IMR-90 (cell line): ENCODE measurements around the gene CYB5R3. TPM values are rescaled to one million over a fixed set of nuclear protein-coding genes. Genes with fewer than 3 reads are reported as not detected.

Experiments
- ATAC-seq: fragments of 200-7000 bp; cut with Tn5 transposase; 2 replicates; pipeline ENCODE4 v1.9.1; 2020; ENCODE audit warnings: low read depth, mild to moderate bottlenecking, moderate library complexity
- BruUV-seq: library from RNA; stranded (reverse); fragments of 400-500 nt; replicated peaks from 2 replicates; lab custom pipeline; 2021; lab: Mats Ljungman, UMichigan
- CTCF ChIA-PET: fragments of 300-600 bp; formaldehyde crosslinking; extraction: SDS; loops from one replicate; lab custom pipeline; 2021; ENCODE audit warnings: antibody characterized with exemption; lab: Yijun Ruan, JAX
- POLR2A ChIA-PET: fragments of 300-600 bp; sonication (Branson Sonifier 250); formaldehyde crosslinking; loops from one replicate; lab custom pipeline; 2022; ENCODE audit warnings: antibody characterized with exemption; ENCODE audit not compliant: unreplicated experiment; lab: Charles Lee
- DNase-seq: peaks from one replicate; pipeline ENCODE4 v3.0.0; 2013
- H2AFZ ChIP-seq: replicated peaks from 2 replicates; pipeline ENCODE3; 2013; ENCODE audit warnings: low read length, mild to moderate bottlenecking; ENCODE audit not compliant: poor library complexity
- H2AK5ac ChIP-seq: 2 replicates; pipeline ENCODE4 v1.6.1; 2013; ENCODE audit warnings: low read depth, low read length, inconsistent platforms
- H2AK9ac ChIP-seq: replicated peaks from 2 replicates; pipeline ENCODE3; 2013; ENCODE audit warnings: mild to moderate bottlenecking, low read depth, low read length, moderate library complexity; ENCODE audit not compliant: poor library complexity
- H2BK120ac ChIP-seq: 2 replicates; pipeline ENCODE4 v1.6.1; 2013; ENCODE audit warnings: low read depth, low read length, inconsistent platforms
- H2BK15ac ChIP-seq: 3 replicates; pipeline ENCODE4 v1.6.1; 2013; ENCODE audit warnings: low read depth, low read length, inconsistent platforms
- H2BK20ac ChIP-seq: 2 replicates; pipeline ENCODE4 v1.6.1; 2013; ENCODE audit warnings: low read depth, mild to moderate bottlenecking, inconsistent platforms, low read length, moderate library complexity
- H2BK5ac ChIP-seq: 2 replicates; pipeline ENCODE4 v1.6.1; 2013; ENCODE audit warnings: mild to moderate bottlenecking, low read depth, low read length, inconsistent platforms; ENCODE audit not compliant: poor library complexity, severe bottlenecking
- H3K14ac ChIP-seq: replicated peaks from 2 replicates; pipeline ENCODE4 v1.6.1; 2013; ENCODE audit warnings: low read depth, low read length, inconsistent platforms
- H3K18ac ChIP-seq: 2 replicates; pipeline ENCODE4 v1.6.1; 2013; ENCODE audit warnings: low read depth, low read length, control low read depth
- H3K23ac ChIP-seq: 2 replicates; pipeline ENCODE4 v1.6.1; 2013; ENCODE audit warnings: low read depth, low read length, inconsistent platforms
- H3K27ac ChIP-seq: 2 replicates; pipeline ENCODE4 v1.5.1; 2013; ENCODE audit warnings: mild to moderate bottlenecking, control low read depth, low read length; ENCODE audit not compliant: insufficient read depth
- H3K27me3 ChIP-seq: 2 replicates; pipeline ENCODE4 v1.6.1; 2013; ENCODE audit warnings: low read length; ENCODE audit not compliant: control insufficient read depth, insufficient read depth
- H3K36me3 ChIP-seq: 2 replicates; pipeline ENCODE4 v1.6.1; 2013; ENCODE audit warnings: low read length, mixed read lengths; ENCODE audit not compliant: control insufficient read depth, insufficient read depth
- H3K4ac ChIP-seq: 2 replicates; pipeline ENCODE4 v1.6.1; 2013; ENCODE audit warnings: low read depth, low read length, inconsistent platforms
- H3K4me1 ChIP-seq: 2 replicates; pipeline ENCODE4 v1.6.1; 2013; ENCODE audit warnings: low read length, mixed read lengths; ENCODE audit not compliant: control insufficient read depth, insufficient read depth
- H3K4me2 ChIP-seq: 2 replicates; pipeline ENCODE4 v1.6.1; 2013; ENCODE audit warnings: low read depth, mild to moderate bottlenecking, control low read depth, low read length, moderate library complexity
- H3K4me3 ChIP-seq: 2 replicates; pipeline ENCODE4 v1.5.1; 2013; ENCODE audit warnings: low read depth, mild to moderate bottlenecking, control low read depth, low read length, moderate library complexity; ENCODE audit not compliant: insufficient read depth
- H3K56ac ChIP-seq: 2 replicates; pipeline ENCODE4 v1.6.1; 2013; ENCODE audit warnings: low read length, inconsistent platforms; ENCODE audit not compliant: insufficient read depth; ENCODE audit errors: extremely low read depth
- H3K79me1 ChIP-seq, 2 experiments: 2 replicates each; pipeline ENCODE4 v1.6.1; 2013; ENCODE audit warnings: low read length in 2 of 2, inconsistent platforms in 1 of 2, low read depth in 1 of 2
- H3K9ac ChIP-seq: 2 replicates; pipeline ENCODE4 v1.6.1; 2013; ENCODE audit warnings: low read depth, low read length, control low read depth
- H3K9me1 ChIP-seq: 2 replicates; pipeline ENCODE4 v1.6.1; 2013; ENCODE audit warnings: low read length, inconsistent platforms; ENCODE audit not compliant: insufficient read depth
- H3K9me3 ChIP-seq: 2 replicates; pipeline ENCODE4 v1.6.1; 2013; ENCODE audit warnings: low read length; ENCODE audit not compliant: control insufficient read depth, insufficient read depth
- H4K20me1 ChIP-seq: 2 replicates; pipeline ENCODE4 v1.6.1; 2013; ENCODE audit warnings: low read length, inconsistent platforms; ENCODE audit not compliant: insufficient read depth
- H4K5ac ChIP-seq: 2 replicates; pipeline ENCODE4 v1.6.1; 2013; ENCODE audit warnings: mild to moderate bottlenecking, low read depth, low read length, control low read depth
- H4K8ac ChIP-seq, 2 experiments: 2 replicates each; pipeline ENCODE4 v1.6.1; 2013; ENCODE audit warnings: low read depth in 2 of 2, low read length in 2 of 2, control low read depth in 1 of 2, inconsistent platforms in 1 of 2
- H4K91ac ChIP-seq: 2 replicates; pipeline ENCODE4 v1.6.1; 2013; ENCODE audit warnings: low read depth, low read length, inconsistent platforms; ENCODE audit not compliant: insufficient read depth
- CEBPB ChIP-seq: IDR thresholded peaks from 2 replicates; pipeline ENCODE4 v1.6.1; 2012; ENCODE audit warnings: low read depth, low read length, improper control_type of control experiment
- CHD1 ChIP-seq: IDR thresholded peaks from 2 replicates; pipeline ENCODE4 v1.6.1; 2012; ENCODE audit warnings: low read depth, low read length, improper control_type of control experiment
- MAZ ChIP-seq: IDR thresholded peaks from 2 replicates; pipeline ENCODE4 v1.6.1; 2012; ENCODE audit warnings: low read depth, mild to moderate bottlenecking, low read length, improper control_type of control experiment, moderate library complexity, borderline replicate concordance
- MXI1 ChIP-seq: IDR thresholded peaks from 2 replicates; pipeline ENCODE4 v1.6.1; 2012; ENCODE audit warnings: low read depth, mild to moderate bottlenecking, low read length, moderate library complexity, borderline replicate concordance
- NFE2L2 ChIP-seq: fragments of 150-350 bp; IDR thresholded peaks from 2 replicates; pipeline ENCODE4 v1.6.1; 2016; ENCODE audit warnings: low read depth, mild to moderate bottlenecking, low read length
- POLR2A ChIP-seq: IDR thresholded peaks from 2 replicates; pipeline ENCODE4 v1.6.1; 2012; ENCODE audit warnings: mild to moderate bottlenecking, low read depth, low read length
- RAD21 ChIP-seq: IDR thresholded peaks from 2 replicates; pipeline ENCODE4 v1.6.1; 2012; ENCODE audit warnings: low read length, improper control_type of control experiment
- RCOR1 ChIP-seq: IDR thresholded peaks from 2 replicates; pipeline ENCODE4 v1.6.1; 2012; ENCODE audit warnings: mild to moderate bottlenecking, low read length, improper control_type of control experiment; ENCODE audit not compliant: insufficient replicate concordance
- RFX5 ChIP-seq: IDR thresholded peaks from 2 replicates; pipeline ENCODE4 v1.8.0; 2012; ENCODE audit warnings: low read depth, mild to moderate bottlenecking, low read length, moderate library complexity
- SMC3 ChIP-seq: fragments of 150-350 bp; IDR thresholded peaks from 2 replicates; pipeline ENCODE4 v1.6.1; 2016; ENCODE audit warnings: low read depth, mild to moderate bottlenecking, antibody characterized with exemption, low read length, moderate library complexity
- WGBS, 2 experiments: methylation state at CpG; one replicate each; pipeline versions ENCODE4 v1.1.5 to v1.1.7; 2013; ENCODE audit warnings: missing lambda C conversion rate in 2 of 2; ENCODE audit not compliant: insufficient read length in 1 of 2; ENCODE audit errors: extremely low coverage in 2 of 2; 5-methylcytosine and 5-hydroxymethylcytosine counted together
- dilution Hi-C: fragments of 300-500 bp; cut with HindIII; formaldehyde crosslinking; loops from one replicate; pipeline ENCODE4 v1.14.3; 2018; ENCODE audit warnings: low sequenced_read_pairs; ENCODE audit not compliant: unreplicated experiment
- in situ Hi-C: fragments of 300-500 bp; cut with MboI; formaldehyde crosslinking; loops from 3 replicates; pipeline ENCODE4 v1.14.3; 2019; ENCODE audit warnings: low sequenced_read_pairs, inconsistent platforms, mixed read lengths
- intact Hi-C: fragments of 100-400 bp; cut with micrococcal nuclease; formaldehyde crosslinking; loops from 2 replicates; pipeline ENCODE4 v1.10.0; 2022
- polyA plus RNA-seq, 3 experiments: library from polyadenylated mRNA; depleted of rRNA; stranded (reverse); fragments of >200 nt; gene quantifications; 2 replicates each; pipeline ENCODE4 v1.2.3, GENCODE V29; 2012; ENCODE audit warnings: low replicate concordance in 1 of 3
- total RNA-seq: library from RNA; depleted of rRNA; stranded (reverse); fragments of >200 nt; gene quantifications from 2 replicates; pipeline ENCODE4 v1.2.3, GENCODE V29; 2012
- TF ChIP-seq, protein P1 (sequence below): fragments of 150-350 bp; IDR thresholded peaks from 2 replicates; pipeline ENCODE4 v1.6.1; 2016; ENCODE audit warnings: low read depth, mild to moderate bottlenecking, low read length, moderate library complexity, borderline replicate concordance
- TF ChIP-seq, protein P2 (sequence below): conservative IDR thresholded peaks from 2 replicates; pipeline ENCODE4 v1.5.1; 2012; ENCODE audit warnings: mild to moderate bottlenecking, low read depth, low read length, improper control_type of control experiment
- TF ChIP-seq, protein P3 (sequence below): fragments of 150-350 bp; IDR thresholded peaks from 2 replicates; pipeline ENCODE4 v1.6.1; 2017; ENCODE audit warnings: mild to moderate bottlenecking, antibody characterized with exemption, low read length, low read depth

Gene CYB5R3
- total and polyA plus RNA-seq, 2 of the 4 experiments (the other 2 are of a cell fraction), result 44.1 to 362 TPM

DNA sequence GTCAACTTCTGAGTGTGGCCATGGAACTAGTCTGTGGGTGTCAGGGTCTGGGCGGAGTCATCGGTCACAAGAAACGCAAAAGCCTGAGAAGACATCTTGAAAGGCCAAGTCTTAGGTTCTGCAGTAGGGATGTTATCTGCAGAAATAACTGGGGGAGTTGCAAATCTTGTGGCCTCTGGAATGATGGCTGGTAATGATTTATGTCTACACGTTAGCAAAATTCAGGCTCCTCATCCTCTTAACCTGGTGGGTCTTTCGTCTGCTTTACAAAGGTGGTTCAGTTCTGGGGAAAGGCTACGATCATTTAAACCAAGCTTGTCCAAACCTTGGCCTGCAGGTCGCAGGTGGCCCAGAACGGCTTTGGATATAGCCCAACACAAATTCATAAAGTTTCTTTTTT is 7.4 kb upstream of the CYB5R3 start:
- TF ChIP-seq CHD1 (no peak), NFE2L2 (no peak), RCOR1 (no peak), POLR2A (no peak), MXI1 (no peak), RAD21 (no peak), RFX5 (no peak), SMC3 (no peak), MAZ (no peak), CEBPB (no peak)
- TF ChIP-seq, protein P1, sequence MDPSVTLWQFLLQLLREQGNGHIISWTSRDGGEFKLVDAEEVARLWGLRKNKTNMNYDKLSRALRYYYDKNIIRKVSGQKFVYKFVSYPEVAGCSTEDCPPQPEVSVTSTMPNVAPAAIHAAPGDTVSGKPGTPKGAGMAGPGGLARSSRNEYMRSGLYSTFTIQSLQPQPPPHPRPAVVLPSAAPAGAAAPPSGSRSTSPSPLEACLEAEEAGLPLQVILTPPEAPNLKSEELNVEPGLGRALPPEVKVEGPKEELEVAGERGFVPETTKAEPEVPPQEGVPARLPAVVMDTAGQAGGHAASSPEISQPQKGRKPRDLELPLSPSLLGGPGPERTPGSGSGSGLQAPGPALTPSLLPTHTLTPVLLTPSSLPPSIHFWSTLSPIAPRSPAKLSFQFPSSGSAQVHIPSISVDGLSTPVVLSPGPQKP, result no peak
- TF ChIP-seq, protein P2, sequence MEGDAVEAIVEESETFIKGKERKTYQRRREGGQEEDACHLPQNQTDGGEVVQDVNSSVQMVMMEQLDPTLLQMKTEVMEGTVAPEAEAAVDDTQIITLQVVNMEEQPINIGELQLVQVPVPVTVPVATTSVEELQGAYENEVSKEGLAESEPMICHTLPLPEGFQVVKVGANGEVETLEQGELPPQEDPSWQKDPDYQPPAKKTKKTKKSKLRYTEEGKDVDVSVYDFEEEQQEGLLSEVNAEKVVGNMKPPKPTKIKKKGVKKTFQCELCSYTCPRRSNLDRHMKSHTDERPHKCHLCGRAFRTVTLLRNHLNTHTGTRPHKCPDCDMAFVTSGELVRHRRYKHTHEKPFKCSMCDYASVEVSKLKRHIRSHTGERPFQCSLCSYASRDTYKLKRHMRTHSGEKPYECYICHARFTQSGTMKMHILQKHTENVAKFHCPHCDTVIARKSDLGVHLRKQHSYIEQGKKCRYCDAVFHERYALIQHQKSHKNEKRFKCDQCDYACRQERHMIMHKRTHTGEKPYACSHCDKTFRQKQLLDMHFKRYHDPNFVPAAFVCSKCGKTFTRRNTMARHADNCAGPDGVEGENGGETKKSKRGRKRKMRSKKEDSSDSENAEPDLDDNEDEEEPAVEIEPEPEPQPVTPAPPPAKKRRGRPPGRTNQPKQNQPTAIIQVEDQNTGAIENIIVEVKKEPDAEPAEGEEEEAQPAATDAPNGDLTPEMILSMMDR, result no peak
- TF ChIP-seq, protein P3, sequence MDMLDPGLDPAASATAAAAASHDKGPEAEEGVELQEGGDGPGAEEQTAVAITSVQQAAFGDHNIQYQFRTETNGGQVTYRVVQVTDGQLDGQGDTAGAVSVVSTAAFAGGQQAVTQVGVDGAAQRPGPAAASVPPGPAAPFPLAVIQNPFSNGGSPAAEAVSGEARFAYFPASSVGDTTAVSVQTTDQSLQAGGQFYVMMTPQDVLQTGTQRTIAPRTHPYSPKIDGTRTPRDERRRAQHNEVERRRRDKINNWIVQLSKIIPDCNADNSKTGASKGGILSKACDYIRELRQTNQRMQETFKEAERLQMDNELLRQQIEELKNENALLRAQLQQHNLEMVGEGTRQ, result no peak
- in situ Hi-C loops (no loop called here), dilution Hi-C loops (no loop called here), intact Hi-C loops (no loop called here)
- no peak overlapping the region for H2BK5ac ChIP-seq
- H2AK9ac ChIP-seq, result no peak overlapping the region
- no peak overlapping the region for H2AFZ ChIP-seq
- no peak overlapping the region for H3K56ac ChIP-seq
- H4K8ac ChIP-seq, result no peak overlapping the region
- no peak overlapping the region for H3K27ac ChIP-seq
- no peak overlapping the region for H2BK15ac ChIP-seq
- no peak overlapping the region for H3K4me3 ChIP-seq
- no peaks in the 10 kb centered on the region; the same call in 1 of the 2 replicates for H4K20me1 ChIP-seq
- no peak overlapping the region for H4K91ac ChIP-seq
- H3K27me3 ChIP-seq, result no peaks in the 10 kb centered on the region
- H3K4ac ChIP-seq, result no peak overlapping the region
- DNase-seq (no peak), ATAC-seq (no peak)
- H3K79me1 ChIP-seq, result no peaks in the 10 kb centered on the region
- no peak overlapping the region for H3K18ac ChIP-seq
- ChIA-PET POLR2A (no interaction called here), CTCF (no interaction called here)
- H3K9ac ChIP-seq, result no peak overlapping the region
- no peak overlapping the region for H2BK20ac ChIP-seq
- H3K9me1 ChIP-seq, result no peaks in the 10 kb centered on the region
- H3K14ac ChIP-seq, result no peak overlapping the region
- H3K36me3 ChIP-seq, result no peaks in the 10 kb centered on the region
- no peak overlapping the region for H2BK120ac ChIP-seq
- H3K4me2 ChIP-seq, result no peak overlapping the region
- no peaks in the 10 kb centered on the region for H3K9me3 ChIP-seq
- H2AK5ac ChIP-seq, result no peak overlapping the region
- no peak overlapping the region for H4K5ac ChIP-seq
- 98% methylated on average over 5 of the region's 8 CpGs; no CpG with 5 or more reads in 1 of the 2 experiments for WGBS, 2 experiments
- BruUV-seq, result no TSS peak
- H3K4me1 ChIP-seq, result no peaks in the 10 kb centered on the region
- H3K23ac ChIP-seq, result no peak overlapping the region
